22Rv1 (cell line): Measurements from ENCODE around the gene MKRN3.

Source experiments
- ZFX ChIP-seq: fragments of 450-650 bp; IDR thresholded peaks from 2 replicates; pipeline ENCODE4 v1.6.1; 2017; ENCODE audit warnings: antibody characterized with exemption, borderline replicate concordance
- TF ChIP-seq, protein P1 (sequence below): fragments of 450-650 bp; IDR thresholded peaks from 2 replicates; pipeline ENCODE4 v1.5.1; 2017; ENCODE audit warnings: mild to moderate bottlenecking

DNA sequence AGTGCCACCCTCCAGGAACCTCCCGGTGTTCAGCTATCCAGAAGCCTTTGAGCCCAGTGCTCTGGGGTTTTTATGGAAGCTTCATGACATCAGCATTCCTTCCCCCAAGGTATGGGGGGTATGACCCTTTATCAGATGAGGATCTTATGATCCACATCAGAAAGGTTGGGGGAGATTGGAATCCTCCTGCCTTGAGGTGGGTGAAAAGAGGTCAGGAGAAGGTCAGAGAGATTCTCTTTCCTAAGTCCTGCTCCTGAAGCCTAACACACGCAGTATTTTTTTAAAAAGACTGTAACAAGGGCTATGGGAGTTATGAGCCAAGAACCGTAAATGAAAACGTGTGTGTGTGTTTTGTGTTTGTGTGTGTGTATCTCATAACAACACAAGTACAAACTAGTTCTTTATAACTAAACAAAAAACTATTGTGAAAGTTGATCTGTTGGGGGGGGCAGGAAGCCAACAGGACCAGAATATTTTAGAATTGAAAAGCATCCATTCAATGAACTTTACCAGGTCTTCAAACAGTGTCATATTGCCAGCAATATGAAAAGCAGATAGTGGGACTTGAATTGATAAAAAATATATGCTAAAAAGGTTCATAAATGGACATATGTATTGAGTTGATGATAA, 13.2 kb downstream of the MKRN3 start:
- TF ChIP-seq, protein P1, sequence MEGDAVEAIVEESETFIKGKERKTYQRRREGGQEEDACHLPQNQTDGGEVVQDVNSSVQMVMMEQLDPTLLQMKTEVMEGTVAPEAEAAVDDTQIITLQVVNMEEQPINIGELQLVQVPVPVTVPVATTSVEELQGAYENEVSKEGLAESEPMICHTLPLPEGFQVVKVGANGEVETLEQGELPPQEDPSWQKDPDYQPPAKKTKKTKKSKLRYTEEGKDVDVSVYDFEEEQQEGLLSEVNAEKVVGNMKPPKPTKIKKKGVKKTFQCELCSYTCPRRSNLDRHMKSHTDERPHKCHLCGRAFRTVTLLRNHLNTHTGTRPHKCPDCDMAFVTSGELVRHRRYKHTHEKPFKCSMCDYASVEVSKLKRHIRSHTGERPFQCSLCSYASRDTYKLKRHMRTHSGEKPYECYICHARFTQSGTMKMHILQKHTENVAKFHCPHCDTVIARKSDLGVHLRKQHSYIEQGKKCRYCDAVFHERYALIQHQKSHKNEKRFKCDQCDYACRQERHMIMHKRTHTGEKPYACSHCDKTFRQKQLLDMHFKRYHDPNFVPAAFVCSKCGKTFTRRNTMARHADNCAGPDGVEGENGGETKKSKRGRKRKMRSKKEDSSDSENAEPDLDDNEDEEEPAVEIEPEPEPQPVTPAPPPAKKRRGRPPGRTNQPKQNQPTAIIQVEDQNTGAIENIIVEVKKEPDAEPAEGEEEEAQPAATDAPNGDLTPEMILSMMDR = no peak
- no peak for TF ChIP-seq ZFX
